GM13977 (cell line): Measurements from ENCODE around the gene DMD.
A peak's percentile ranks its signal among the peaks of the same experiment; 100 is the strongest.

Source experiments
- DNase-seq: peaks from one replicate; pipeline ENCODE4 v3.0.0; 2012; ENCODE audit warnings: low spot score
- in situ Hi-C: fragments of 300-500 bp; cut with MboI; formaldehyde crosslinking; loops from one replicate; pipeline ENCODE4 v1.12.0; 2022; ENCODE audit warnings: low sequenced_read_pairs, low pct_unique_long_range_greater_than_20kb, mixed read lengths, inconsistent platforms; ENCODE audit not compliant: unreplicated experiment
- TF ChIP-seq, protein P1 (sequence below): IDR thresholded peaks from 2 replicates; pipeline ENCODE4 v1.5.1; 2012; ENCODE audit warnings: mild to moderate bottlenecking, control low read depth; ENCODE audit not compliant: insufficient read depth; ENCODE audit errors: extremely low read depth, missing control alignments

DMD gene

DNA sequence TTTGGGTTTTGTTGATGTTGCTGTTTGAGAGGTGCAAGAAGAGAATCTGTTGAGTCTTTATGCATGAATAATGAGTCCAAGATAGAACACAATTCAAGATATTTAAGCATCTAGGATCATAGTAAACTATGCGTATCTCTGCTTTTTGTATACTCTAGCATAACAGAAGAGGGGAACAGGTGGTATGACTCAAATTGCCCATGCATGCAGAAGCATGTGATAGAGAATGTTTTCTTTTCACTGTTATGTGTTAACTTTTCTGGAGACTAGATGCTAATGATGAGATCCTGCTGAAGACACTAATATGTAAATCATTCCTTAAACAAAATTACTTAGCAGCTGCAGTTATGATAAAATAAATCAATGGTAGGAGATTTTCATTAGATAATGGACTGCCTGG, 1974.2 kb downstream of the DMD start:
- TF ChIP-seq, protein P1, sequence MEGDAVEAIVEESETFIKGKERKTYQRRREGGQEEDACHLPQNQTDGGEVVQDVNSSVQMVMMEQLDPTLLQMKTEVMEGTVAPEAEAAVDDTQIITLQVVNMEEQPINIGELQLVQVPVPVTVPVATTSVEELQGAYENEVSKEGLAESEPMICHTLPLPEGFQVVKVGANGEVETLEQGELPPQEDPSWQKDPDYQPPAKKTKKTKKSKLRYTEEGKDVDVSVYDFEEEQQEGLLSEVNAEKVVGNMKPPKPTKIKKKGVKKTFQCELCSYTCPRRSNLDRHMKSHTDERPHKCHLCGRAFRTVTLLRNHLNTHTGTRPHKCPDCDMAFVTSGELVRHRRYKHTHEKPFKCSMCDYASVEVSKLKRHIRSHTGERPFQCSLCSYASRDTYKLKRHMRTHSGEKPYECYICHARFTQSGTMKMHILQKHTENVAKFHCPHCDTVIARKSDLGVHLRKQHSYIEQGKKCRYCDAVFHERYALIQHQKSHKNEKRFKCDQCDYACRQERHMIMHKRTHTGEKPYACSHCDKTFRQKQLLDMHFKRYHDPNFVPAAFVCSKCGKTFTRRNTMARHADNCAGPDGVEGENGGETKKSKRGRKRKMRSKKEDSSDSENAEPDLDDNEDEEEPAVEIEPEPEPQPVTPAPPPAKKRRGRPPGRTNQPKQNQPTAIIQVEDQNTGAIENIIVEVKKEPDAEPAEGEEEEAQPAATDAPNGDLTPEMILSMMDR, result no peak
- DNase-seq, result no peak
- in situ Hi-C loops, result no loop called here

DNA sequence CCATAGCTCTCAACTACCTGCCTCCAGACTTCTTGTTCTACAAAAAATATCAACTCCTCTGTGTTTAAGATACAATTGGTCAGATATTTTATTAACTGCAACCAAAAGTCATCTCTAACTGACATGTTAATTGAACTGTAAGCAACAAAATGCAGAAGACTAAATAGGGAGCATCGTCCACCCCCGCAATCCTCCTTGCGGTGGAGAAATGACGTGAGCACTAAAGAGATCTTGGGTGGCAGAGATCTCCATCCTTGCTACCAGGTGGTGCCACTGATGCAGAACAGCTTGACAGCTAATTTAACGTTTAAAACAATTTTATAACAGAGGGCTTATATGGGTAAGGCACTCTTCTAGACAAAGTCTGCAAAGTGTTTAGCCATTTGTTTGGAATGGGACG, 1975.1 kb downstream of the DMD start:
- TF ChIP-seq, protein P1, result no peak
- no peak for DNase-seq
- in situ Hi-C loops, result no loop called here

DNA sequence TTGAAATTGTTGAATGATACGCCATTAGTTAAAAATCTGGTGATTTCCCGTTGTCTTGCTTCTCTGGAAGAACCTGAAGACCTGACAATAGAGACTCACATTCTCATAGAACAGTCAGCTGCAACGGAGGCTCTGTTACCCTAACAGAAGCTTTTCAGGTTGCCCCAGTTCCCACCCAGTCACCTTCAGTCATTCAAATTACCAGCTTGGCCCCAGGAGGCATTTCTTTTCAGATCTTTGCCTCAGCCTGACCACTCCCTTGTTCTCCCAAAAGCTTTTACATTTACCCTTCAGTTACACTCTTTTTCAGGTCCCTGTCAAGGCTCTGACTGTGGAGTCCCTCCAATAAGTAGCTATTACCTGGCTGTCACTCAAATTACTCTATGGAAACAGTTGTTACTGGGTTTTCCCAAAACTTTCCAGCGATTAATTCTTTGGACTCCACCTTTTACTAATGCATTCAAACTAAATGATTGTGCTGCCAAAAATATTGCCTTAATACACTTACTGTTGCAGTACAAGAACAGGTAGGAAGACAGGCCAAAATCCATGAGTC, 1977.3 kb downstream of the DMD start:
- no peak for DNase-seq
- TF ChIP-seq, protein P1, result no peak
- in situ Hi-C loops, result no loop called here

DNA sequence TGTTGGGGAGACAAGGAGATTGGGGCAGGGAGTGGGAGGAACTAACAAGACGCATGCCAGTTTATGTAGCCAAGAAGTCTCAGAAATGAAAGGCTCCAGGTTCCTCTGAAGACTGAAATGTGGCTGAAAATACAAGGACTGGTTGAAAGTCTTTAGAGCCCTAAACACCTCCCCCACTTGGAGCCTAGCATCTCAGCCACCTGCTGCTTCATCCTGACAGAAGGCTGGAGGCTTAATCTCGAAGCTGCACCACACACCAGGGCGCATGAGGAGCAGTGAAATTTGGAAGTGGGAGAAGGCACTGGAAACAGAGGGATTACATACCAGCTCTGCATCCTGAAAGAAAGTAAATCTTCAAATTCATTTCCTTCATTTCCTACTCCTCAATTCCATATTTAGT, 1978.8 kb downstream of the DMD start:
- DNase-seq, result no peak
- in situ Hi-C loops, result no loop called here
- TF ChIP-seq, protein P1, result no peak

DNA sequence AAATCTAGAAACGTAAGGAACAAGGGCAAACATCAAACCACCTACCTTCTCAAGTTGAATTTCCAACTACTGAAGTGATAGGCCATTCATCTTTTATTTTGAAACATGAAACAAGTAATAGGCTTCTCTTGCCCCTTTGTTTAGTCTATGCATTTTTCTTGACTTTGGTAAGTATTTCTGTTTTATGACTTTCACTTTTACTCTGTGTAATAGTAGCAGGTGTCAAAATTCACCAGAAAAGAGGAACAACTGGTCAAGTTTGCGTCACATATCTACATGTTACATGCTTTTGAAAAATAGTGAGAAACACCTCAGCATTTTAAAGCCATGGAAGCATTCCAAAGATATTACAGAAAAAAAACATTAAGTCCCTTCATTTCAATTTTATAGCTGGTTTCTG, 1982.4 kb downstream of the DMD start:
- TF ChIP-seq, protein P1, result no peak
- peak; percentile 32 for DNase-seq
- in situ Hi-C loops, result no loop called here

- DNase-seq, result no peak
- TF ChIP-seq, protein P1, result no peak
- in situ Hi-C loops, result no loop called here
Measured at GRCh38 chrX:31228415-31228832, 1982.9 kb downstream of the DMD start.

DNA sequence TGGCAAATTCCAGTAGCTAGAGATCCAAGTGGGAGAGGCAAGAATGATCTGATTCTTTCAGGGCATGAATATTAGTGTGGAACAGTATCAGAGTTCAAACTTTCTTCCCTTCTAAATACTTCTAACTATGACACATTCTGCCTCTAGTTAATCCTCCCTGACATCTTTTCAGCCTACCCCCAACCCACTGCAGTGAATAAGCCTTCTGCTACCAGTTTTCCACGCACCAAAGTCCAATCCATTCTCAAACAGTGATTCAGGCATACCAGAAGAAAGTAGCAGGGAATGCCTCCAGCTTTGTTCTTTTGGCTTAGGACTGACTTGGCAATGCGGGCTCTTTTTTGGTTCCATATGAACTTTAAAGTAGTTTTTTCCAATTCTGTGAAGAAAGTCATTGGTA, 1984.1 kb downstream of the DMD start:
- in situ Hi-C loops, result no loop called here
- TF ChIP-seq, protein P1, result no peak
- DNase-seq, result no peak
